GM18498 (cell line): ENCODE data around the gene SLC25A40.

Experiments
- ATAC-seq: cut with Tn5 transposase; IDR thresholded peaks from one replicate; pipeline ENCODE4 v1.9.1; 2021; ENCODE audit warnings: mild to moderate bottlenecking, moderate library complexity; ENCODE audit not compliant: unreplicated experiment

The SLC25A40 gene

DNA sequence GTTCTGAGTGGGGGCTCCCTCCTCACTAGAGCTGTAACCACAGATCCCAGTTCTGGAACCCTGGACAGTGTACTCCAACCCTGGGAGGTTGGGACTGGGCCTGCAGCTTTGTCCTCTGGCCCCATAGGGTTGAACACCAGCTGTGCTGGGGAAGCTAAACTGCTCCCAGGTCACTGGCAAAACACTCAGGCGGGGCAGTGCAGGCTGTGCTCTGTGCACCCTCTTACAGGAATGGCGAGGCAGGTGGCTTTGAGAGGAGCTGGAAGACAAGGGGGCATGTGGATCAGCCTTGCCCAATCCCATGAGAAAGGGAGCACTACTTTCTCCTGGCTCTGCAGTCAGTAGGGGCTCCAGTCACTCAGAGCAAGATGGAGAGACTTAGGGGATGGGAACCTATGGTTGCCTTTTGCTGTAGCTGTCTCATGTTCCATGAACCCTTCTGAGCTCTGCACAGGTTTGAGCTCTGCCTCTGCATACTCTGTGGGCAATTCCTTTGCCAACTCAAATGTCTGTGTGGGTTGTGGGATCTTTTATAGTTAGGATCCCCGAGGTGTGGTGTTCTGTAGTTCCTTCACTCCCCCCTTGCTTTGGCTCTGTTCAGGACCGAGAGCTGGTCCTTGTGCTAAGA lies 90.7 kb downstream of the SLC25A40 start:
- ATAC-seq: no peak

- no peak for ATAC-seq
Measured at GRCh38 chr7:87784424-87784823, 91.7 kb downstream of the SLC25A40 start.
